ENCODE results near the gene SYNRG. TPM values are rescaled to one million over a fixed set of nuclear protein-coding genes. Genes with fewer than 3 reads are reported as not detected.

SYNRG gene
- polyA plus RNA-seq, 1 of the 3 experiments (the other 2 are of a cell fraction), result 8.9 TPM

- H3K9ac ChIP-seq, result no peak overlapping the region
- no peak overlapping the region for H3K4me3 ChIP-seq (ENCODE audit: low read depth in 2 of 2, low read length in 1 of 2)
- peaks cover 21% of the 10 kb centered on the region for H3F3A ChIP-seq (replicated peaks; ENCODE audit: insufficient read depth)
- H3K36me3 ChIP-seq (replicated peaks in 1 of 2; ENCODE audit: control insufficient read depth in 1 of 2, insufficient read depth in 2 of 2, low read length in 1 of 2), result peaks cover 48 to 58% of the 10 kb centered on the region in 2 experiments
- no peak for DNase-seq
- H3K4me1 ChIP-seq (ENCODE audit: control insufficient read depth in 1 of 2, insufficient read depth in 2 of 2, low read depth in 1 of 2, low read length in 1 of 2), result peaks cover 4 to 8% of the 10 kb centered on the region in 2 experiments; a peak in 1 of 4 replicates
- ChIA-PET CTCF (interaction anchor here (0.8 to 4.2 kb wide), 6 partner anchors 8 to 146 kb away, joined by 4 to 19 read pairs (median 4); no protein-coding TSS in a partner anchor), POLR2A (no interaction called here)
- H3K4me2 ChIP-seq, result no peak overlapping the region
- H3K9me3 ChIP-seq, result no peaks in the 10 kb centered on the region
- peak overlapping the region in 1 of 2 experiments; percentile 24; a peak in 2 of 4 replicates for H3K27ac ChIP-seq (ENCODE audit: low read depth in 2 of 2, low read length in 1 of 2)
- no peak overlapping the region for H2AFZ ChIP-seq (ENCODE audit: low read depth)
- no peaks in the 10 kb centered on the region for H3K9me2 ChIP-seq
- H3K27me3 ChIP-seq (ENCODE audit: insufficient read depth), result no peaks in the 10 kb centered on the region
- TF ChIP-seq, protein P1, sequence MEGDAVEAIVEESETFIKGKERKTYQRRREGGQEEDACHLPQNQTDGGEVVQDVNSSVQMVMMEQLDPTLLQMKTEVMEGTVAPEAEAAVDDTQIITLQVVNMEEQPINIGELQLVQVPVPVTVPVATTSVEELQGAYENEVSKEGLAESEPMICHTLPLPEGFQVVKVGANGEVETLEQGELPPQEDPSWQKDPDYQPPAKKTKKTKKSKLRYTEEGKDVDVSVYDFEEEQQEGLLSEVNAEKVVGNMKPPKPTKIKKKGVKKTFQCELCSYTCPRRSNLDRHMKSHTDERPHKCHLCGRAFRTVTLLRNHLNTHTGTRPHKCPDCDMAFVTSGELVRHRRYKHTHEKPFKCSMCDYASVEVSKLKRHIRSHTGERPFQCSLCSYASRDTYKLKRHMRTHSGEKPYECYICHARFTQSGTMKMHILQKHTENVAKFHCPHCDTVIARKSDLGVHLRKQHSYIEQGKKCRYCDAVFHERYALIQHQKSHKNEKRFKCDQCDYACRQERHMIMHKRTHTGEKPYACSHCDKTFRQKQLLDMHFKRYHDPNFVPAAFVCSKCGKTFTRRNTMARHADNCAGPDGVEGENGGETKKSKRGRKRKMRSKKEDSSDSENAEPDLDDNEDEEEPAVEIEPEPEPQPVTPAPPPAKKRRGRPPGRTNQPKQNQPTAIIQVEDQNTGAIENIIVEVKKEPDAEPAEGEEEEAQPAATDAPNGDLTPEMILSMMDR (IDR thresholded peaks at IDR 0.05), result no peak
- TF ChIP-seq YY1 (IDR thresholded peaks at IDR 0.05; ENCODE audit: low read depth) (no peak), TAF1 (IDR thresholded peaks at IDR 0.05; ENCODE audit: borderline replicate concordance, low read depth, low read length) (no peak), ELF1 (IDR thresholded peaks at IDR 0.05) (no peak), POLR2AphosphoS5 (IDR thresholded peaks at IDR 0.05; ENCODE audit: low read depth, low read length) (no peak), JUND (IDR thresholded peaks at IDR 0.05) (no peak), ZBTB33 (IDR thresholded peaks at IDR 0.05; ENCODE audit: borderline replicate concordance, low read depth) (no peak), TCF12 (IDR thresholded peaks at IDR 0.05) (no peak), RCOR1 (IDR thresholded peaks at IDR 0.05; ENCODE audit: low read length) (no peak), NRF1 (IDR thresholded peaks at IDR 0.05; ENCODE audit: low read depth, low read length) (no peak), TEAD4 (IDR thresholded peaks at IDR 0.05; ENCODE audit: borderline replicate concordance, insufficient read depth) (no peak), REST (IDR thresholded peaks at IDR 0.05; ENCODE audit: low read depth, low read length) (no peak), MXI1 (IDR thresholded peaks at IDR 0.05; ENCODE audit: low read depth, low read length) (no peak), CHD2 (IDR thresholded peaks at IDR 0.05; ENCODE audit: low read length, partially characterized antibody) (no peak), GATA2 (CRISPR knock-in tag; IDR thresholded peaks at IDR 0.05) (no peak)
- TF ChIP-seq, protein P2, sequence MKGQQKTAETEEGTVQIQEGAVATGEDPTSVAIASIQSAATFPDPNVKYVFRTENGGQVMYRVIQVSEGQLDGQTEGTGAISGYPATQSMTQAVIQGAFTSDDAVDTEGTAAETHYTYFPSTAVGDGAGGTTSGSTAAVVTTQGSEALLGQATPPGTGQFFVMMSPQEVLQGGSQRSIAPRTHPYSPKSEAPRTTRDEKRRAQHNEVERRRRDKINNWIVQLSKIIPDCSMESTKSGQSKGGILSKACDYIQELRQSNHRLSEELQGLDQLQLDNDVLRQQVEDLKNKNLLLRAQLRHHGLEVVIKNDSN (IDR thresholded peaks at IDR 0.05; ENCODE audit: borderline replicate concordance, low read depth), result no peak
- no peaks in the 10 kb centered on the region for H4K20me1 ChIP-seq (ENCODE audit: insufficient read depth)
- WGBS (ENCODE audit: low lambda C conversion rate), result 76% methylated on average over 5 of the region's 5 CpGs
- H3K79me2 ChIP-seq (ENCODE audit: insufficient read depth), result peaks cover 9% of the 10 kb centered on the region
Observed at GRCh38 chr17:37519251-37519985, 89.8 kb downstream of the SYNRG start.

Data from SK-N-SH (cell line).